Measurements from ENCODE around the gene RPIA.
A peak's percentile ranks its signal among the peaks of the same experiment; 100 is the strongest.

Gene RPIA

GRCh38 chr2:88724643-88725332 is 33.3 kb downstream of the RPIA start:
- Histone ChIP-seq H3K27me3 (replicated peaks) (no peaks in the 10 kb centered on the region), H3K4me3 (ENCODE audit: low read depth, low read length) (no peak overlapping the region), H3K36me3 (replicated peaks) (no peaks in the 10 kb centered on the region), H3K27ac (no peak overlapping the region)
- in situ Hi-C loops (cut with HindIII; ENCODE audit: low pct_ligation_motif_present, low sequenced_read_pairs) = no loop called here
- TF ChIP-seq CTCF (IDR thresholded peaks at IDR 0.05; ENCODE audit: low read depth, low read length, missing control alignments) = no peak
- DNase-seq = no peak

- no peak overlapping the region for H3K4me3 ChIP-seq (ENCODE audit: low read depth, low read length)
- H3K27ac ChIP-seq = no peak overlapping the region
- in situ Hi-C loops (cut with HindIII; ENCODE audit: low pct_ligation_motif_present, low sequenced_read_pairs) = no loop called here
- H3K36me3 ChIP-seq (replicated peaks) = no peaks in the 10 kb centered on the region
- H3K27me3 ChIP-seq (replicated peaks) = no peaks in the 10 kb centered on the region
- DNase-seq = peak; percentile 26
- TF ChIP-seq CTCF (IDR thresholded peaks at IDR 0.05; ENCODE audit: low read depth, low read length, missing control alignments) = no peak
These were observed 37.7 kb downstream of the RPIA start for GRCh38 chr2:88729061-88729745.

DNA sequence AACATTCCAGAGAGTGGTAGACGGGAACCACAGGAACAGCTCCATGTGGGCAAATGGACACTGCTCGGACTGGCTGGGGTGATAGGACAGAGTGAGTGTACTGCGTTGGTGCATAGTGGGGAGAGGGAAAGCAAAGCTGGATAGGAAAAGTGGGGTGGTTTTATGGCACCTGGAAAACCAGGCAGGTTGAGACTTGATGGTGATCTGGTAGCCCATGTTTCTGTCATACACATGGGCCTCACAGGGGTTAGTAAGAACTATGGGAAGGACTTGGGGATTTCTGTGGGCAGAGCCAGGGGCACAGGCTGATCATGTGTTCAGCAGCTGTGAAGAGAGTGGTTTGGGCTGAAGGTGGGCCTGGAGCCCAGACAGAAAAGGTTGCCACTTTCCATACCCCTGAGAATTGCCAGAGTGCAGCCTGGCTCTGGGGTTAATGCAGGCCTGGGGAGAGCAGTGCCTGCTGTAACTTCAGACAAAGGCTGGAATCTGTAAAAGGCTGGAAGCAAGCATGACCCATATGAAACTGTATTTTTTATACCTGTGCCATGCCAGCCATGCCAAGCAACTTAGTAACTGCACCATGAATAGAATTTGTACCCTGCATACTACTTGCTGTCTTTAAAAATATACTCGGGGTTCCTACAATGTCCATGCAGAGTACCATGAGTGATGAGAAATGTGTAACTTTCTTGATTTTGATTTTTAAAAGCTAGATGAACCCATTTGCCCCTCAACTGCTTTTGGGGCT is 41.9 kb downstream of the RPIA start:
- DNase-seq = no peak
- Histone ChIP-seq H3K36me3 (replicated peaks) (no peaks in the 10 kb centered on the region), H3K27ac (no peak overlapping the region), H3K27me3 (replicated peaks) (no peaks in the 10 kb centered on the region), H3K4me3 (ENCODE audit: low read depth, low read length) (no peak overlapping the region)
- in situ Hi-C loops (cut with HindIII; ENCODE audit: low pct_ligation_motif_present, low sequenced_read_pairs) = no loop called here
- TF ChIP-seq CTCF (IDR thresholded peaks at IDR 0.05; ENCODE audit: low read depth, low read length, missing control alignments) = no peak

- no peak overlapping the region for H3K4me3 ChIP-seq (ENCODE audit: low read depth, low read length)
- no peaks in the 10 kb centered on the region for H3K36me3 ChIP-seq (replicated peaks)
- DNase-seq = no peak
- in situ Hi-C loops (cut with HindIII; ENCODE audit: low pct_ligation_motif_present, low sequenced_read_pairs) = no loop called here
- no peaks in the 10 kb centered on the region for H3K27me3 ChIP-seq (replicated peaks)
- TF ChIP-seq CTCF (IDR thresholded peaks at IDR 0.05; ENCODE audit: low read depth, low read length, missing control alignments) = no peak
- H3K27ac ChIP-seq = no peak overlapping the region
These were observed 43.7 kb downstream of the RPIA start for GRCh38 chr2:88735133-88735532.

GRCh38 chr2:88735853-88736252 is 44.4 kb downstream of the RPIA start:
- no peak for DNase-seq
- no peak for TF ChIP-seq CTCF (IDR thresholded peaks at IDR 0.05; ENCODE audit: low read depth, low read length, missing control alignments)
- no peaks in the 10 kb centered on the region for H3K36me3 ChIP-seq (replicated peaks)
- no peaks in the 10 kb centered on the region for H3K27me3 ChIP-seq (replicated peaks)
- in situ Hi-C loops (cut with HindIII; ENCODE audit: low pct_ligation_motif_present, low sequenced_read_pairs) = no loop called here
- no peak overlapping the region for H3K4me3 ChIP-seq (ENCODE audit: low read depth, low read length)
- no peak overlapping the region for H3K27ac ChIP-seq

Data from brain microvascular endothelial cell (primary cell).